ENCODE measurements around the gene STN1.

- no peak for TF ChIP-seq CREB1 (IDR thresholded peaks at IDR 0.05; ENCODE audit: low read depth)
- TF ChIP-seq RAD21 (IDR thresholded peaks at IDR 0.05; ENCODE audit: low read depth), result no peak
- no peak for TF ChIP-seq MAX (IDR thresholded peaks at IDR 0.05)
- TF ChIP-seq TEAD4 (IDR thresholded peaks at IDR 0.05), result no peak
Measured at GRCh38 chr10:103850572-103850895, 67.5 kb downstream of the STN1 start.
